T-helper 1 cell treated with Interleukin-12 subunit alpha and Interleukin-12 subunit beta and Interleukin-4 antibody, amounts not matched to agents 30 ng/mL and 1 ng/mL, for 36 hours (primary cell): Measurements from ENCODE around the gene CST11. TPM values are rescaled to one million over a fixed set of nuclear protein-coding genes. Genes with fewer than 3 reads are reported as not detected.

Experiments
- intact Hi-C: fragments of 100-400 bp; cut with micrococcal nuclease; formaldehyde crosslinking; loops from one replicate; pipeline ENCODE4 v1.15.1; 2024
- total RNA-seq: library from RNA; stranded (reverse); gene quantifications from 2 replicates; pipeline ENCODE4 v1.2.3, GENCODE V29; 2022

The CST11 gene
- total RNA-seq, 1 donor from 2014 or later, result not detected

GRCh38 chr20:23453549-23454543, 1.2 kb upstream of the CST11 start:
- intact Hi-C loops, result no loop called here

DNA sequence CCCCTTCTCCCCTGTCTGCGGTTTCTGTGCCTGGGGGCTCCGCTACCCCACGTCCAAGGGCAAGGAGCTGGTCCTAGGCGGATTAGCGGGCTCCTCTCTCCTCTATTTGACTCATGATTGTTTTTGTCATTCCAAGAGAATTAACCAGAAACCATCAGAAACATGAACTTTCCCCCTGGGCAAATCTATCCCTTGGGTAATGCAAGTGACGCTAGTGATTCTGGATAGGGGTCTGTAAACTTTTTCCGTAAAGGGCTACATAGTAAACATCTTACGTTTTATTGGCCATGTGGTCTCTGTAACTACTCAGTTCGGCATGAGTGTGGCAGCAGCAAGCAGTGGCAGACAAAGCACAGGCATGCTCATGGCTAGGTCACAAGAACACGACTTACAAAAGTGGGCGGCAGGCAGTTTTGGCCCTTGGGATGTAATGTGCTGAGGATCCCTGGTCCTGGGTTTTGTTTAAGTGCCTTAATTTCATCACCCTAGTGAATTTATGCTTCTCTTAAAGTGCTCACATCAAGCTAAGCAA, 654 bp downstream of the CST11 start:
- intact Hi-C loops, result no loop called here

GRCh38 chr20:23450877-23451276, 1.8 kb downstream of the CST11 start:
- intact Hi-C loops, result no loop called here

DNA sequence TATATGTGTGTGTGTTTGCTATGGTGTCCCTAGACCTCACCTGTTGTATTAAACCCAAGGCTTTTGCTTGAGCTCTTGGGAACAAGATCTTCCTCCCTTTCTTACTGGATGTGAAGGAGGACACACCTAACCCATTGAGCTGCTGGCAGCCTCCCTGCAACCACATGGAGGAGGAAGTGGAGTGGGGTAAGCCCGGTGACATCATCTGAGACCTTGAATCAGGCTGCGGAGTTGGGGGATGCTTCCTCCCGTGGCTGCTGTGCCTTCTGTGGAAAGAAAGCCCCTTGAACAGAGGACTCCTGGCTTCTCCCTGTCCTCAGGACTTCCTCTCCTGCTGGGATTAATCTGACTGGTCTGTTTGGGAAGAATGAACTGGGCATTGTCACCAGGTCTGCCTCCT, 3.3 kb downstream of the CST11 start:
- intact Hi-C loops, result loop anchor here (10.0 kb wide), 1 partner anchor 1115 kb away; no protein-coding TSS in a partner anchor

GRCh38 chr20:23448167-23448566, 4.5 kb downstream of the CST11 start:
- intact Hi-C loops, result loop anchor here (10.0 kb wide), 1 partner anchor 1113 kb away; no protein-coding TSS in a partner anchor

DNA sequence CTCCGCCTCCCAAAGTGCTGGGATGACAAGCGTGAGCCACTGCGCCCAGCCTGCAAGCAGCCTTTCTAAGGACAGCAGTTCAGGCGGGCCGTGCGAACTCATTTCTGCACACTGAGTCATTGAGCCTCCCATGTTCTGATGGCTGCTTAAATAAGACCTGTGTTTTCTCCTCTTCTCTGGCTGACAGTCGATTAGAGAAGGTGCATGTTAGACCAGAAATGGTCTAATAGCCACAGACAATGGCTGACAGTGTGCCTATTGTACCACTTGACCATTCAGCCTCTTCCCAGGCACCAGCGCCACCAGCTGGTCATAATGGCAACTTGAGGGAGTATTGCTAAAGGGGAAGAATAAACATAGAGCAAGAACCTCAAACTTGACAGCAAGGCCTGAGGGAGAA, 6.2 kb downstream of the CST11 start:
- intact Hi-C loops, result loop anchor here (1.0 to 10.0 kb wide), 2 partner anchors 97 to 1112 kb away; no protein-coding TSS in a partner anchor

GRCh38 chr20:23445596-23446217, 7.0 kb downstream of the CST11 start:
- intact Hi-C loops, result loop anchor here (1.0 to 10.0 kb wide), 2 partner anchors 96 to 1111 kb away; no protein-coding TSS in a partner anchor

DNA sequence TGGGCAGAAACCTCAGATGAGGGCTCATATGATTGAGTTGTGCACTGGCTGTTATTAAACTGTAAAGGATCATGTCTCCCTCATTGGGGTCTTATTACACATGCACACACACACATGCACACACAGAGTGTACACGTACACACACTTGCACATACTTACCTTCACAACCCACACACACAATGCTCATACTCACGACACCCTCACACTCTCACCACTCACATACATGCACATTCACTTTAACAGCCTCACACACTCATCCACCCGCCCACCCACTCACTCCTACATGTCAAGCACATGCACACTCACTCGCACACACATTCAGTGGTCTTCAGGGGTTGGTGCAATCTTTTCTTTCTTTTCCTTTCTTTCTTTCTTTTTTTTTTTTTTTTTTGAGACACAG, 7.8 kb downstream of the CST11 start:
- intact Hi-C loops, result loop anchor here (10.0 kb wide), 1 partner anchor 1110 kb away; no protein-coding TSS in a partner anchor

DNA sequence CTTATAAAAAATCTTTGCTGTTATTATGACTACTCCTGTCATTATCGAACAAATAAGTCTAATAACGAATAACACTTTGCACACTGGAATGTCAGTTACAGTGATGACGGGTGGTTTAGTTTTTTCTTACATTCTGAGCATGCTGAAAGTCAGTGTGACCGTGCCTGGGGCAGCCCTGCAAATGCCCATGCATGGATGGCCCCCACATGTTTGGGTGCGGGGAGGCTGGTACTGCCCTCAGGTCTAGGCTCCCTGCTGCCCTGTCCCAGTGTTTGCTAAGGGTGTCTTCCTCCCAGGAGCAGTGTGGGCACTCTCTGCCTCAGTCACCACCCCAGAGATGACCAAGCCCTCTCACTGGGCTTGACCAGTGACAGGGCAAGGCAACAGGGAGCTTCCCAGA, 10.2 kb downstream of the CST11 start:
- intact Hi-C loops, result loop anchor here (1.0 to 10.0 kb wide), 2 partner anchors 164 to 1108 kb away; no protein-coding TSS in a partner anchor

DNA sequence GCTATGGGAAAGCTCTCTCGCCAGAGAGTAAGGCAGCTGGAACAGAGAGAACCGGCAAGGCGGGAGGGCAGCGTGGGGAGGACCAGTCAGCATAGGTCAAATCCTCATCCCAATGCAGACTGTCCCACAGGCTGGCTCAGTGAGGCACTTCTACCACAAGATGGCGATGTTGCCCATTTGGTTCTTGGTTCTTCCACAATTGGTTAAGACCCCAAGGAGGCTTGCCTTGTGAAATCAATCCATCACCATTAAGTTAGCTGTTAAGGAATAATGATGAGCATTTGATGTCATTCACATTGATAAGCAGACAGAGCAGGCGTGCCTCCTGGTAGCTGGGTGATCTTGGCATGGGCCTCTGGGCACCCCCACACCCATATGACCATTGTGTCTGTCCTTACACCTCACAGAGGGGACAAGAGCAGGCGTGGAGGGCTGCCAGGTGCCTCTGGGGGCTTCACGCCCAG, 10.8 kb downstream of the CST11 start:
- intact Hi-C loops, result loop anchor here (1.0 to 10.0 kb wide), 4 partner anchors 93 to 1107 kb away; no protein-coding TSS in a partner anchor

GRCh38 chr20:23440004-23440403, 12.7 kb downstream of the CST11 start:
- intact Hi-C loops, result loop anchor here (10.0 kb wide), 1 partner anchor 1105 kb away; no protein-coding TSS in a partner anchor

GRCh38 chr20:23438661-23439060, 14.0 kb downstream of the CST11 start:
- intact Hi-C loops, result no loop called here

DNA sequence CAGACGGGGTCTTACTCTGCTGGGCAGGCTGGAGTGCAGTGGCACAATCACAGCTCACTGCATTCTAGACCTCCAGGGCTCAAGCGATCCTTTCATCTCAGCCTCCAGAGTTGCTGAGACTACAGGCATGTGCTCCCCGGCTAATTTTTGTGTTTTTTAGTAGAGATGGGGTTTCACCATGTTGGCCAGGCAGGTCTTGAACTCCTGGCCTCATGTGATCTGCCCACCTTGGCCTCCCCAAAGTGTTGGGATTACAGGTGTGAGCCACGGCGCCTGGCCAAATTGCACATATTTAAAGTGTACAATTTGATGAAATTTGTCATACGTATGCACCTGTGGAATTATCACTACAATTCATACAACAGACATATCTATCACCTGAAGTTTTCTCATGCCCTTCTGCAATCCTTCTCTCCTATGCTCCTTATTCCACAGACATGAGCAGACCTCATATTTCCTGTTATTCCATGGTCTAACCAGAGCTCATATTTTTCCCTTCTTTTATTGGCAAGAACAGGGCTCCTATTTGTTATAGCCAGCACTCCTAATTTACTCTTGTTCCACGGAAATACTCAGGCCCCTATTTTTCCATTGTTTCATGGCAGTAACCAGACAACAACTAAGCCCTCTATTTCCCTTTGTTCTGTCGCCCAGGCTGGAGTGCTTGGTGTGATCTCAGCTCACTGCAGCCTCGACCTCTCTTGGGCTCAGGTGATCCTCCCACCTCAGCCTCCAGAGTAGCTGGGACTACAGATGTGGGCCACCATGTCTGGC, 15.4 kb downstream of the CST11 start:
- intact Hi-C loops, result no loop called here

DNA sequence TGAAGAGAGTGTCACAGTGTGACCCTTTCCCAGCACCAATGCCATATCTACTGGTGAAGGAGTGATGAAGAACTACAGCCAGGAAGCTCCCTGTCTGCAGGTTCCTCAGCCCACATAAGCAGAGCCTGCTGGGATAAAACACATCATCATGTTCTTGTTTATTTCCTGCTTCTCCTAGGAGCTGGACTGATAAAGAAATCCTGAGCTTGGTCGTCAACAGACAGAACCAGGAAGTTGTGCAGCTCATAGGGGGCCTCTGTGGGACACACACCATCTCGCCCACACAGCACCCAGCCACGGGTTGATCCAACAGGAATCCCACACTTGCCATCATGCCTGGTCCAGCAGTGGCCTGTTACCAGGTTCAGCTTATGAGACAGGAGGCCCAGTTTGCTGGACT, 16.0 kb downstream of the CST11 start:
- intact Hi-C loops, result no loop called here

- intact Hi-C loops, result no loop called here
These were observed 16.8 kb downstream of the CST11 start for GRCh38 chr20:23435626-23436539.

DNA sequence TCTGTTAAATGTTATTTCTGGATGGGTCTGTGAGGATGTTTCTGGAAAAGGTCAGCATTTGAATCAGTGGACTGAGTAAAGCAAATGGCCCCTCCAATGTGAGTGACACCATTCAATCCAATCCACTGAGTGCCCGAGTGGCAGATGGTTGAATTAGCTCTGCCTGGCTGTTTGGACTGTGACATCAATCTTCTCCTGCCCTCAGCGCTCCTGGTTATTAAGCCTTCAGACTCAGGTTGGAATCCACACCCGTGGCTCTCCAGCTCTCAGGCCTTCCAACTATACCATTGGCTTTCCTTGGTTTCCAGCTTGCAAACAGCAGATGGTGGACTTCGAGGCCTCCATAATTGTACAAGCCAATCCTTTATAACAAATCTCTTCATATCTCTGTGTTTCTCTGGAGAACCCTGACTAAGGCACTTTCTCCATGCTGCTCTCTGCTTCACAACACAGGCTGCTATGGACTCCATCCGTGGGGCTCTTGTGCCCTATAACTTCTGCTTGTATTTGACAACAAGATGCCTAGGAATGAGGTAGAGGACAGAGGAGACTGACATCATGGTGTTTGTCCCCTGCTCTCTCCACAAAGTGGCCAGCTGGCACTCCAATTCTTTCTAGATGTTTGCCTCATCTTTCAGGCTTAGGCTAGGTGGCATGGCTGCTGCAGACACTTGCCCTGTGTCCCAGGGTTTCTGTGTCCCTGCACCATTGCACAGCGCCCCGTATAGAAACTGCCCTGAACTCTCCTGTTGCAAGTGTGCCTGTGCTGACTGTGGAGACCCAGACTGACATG, 18.0 kb downstream of the CST11 start:
- intact Hi-C loops, result no loop called here

GRCh38 chr20:23433628-23434027, 19.0 kb downstream of the CST11 start:
- intact Hi-C loops, result no loop called here

- intact Hi-C loops, result loop anchor here (10.0 kb wide), 2 partner anchors 600 to 1820 kb away; partner anchors contain the start of gene PYGB
These were observed 27.5 kb downstream of the CST11 start for GRCh38 chr20:23425129-23425528.
